ENCODE measurements around the gene ITPR3. TPM values are rescaled to one million over a fixed set of nuclear protein-coding genes. Genes with fewer than 3 reads are reported as not detected.

The ITPR3 gene
- total RNA-seq, 1 donor = 91.2 TPM

DNA sequence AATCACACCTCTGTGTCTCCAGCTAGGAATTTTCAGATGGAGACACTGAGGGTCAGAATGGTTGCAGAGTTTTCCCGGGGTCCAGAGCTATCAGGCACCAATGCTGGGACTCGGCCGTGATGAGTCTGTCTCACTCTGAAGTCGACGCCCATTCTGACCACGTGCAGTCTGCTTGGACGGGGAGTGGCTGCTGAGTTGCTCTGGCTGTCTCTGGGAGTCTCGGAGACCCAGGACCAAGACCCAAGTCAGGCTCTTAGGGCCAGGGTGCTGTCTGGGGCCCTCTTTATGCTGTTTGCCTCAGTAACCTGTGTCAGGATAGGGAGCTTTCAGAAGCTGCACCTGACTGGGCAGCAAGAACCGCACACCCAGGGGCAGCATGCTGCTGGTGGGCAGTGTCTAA is 121.0 kb downstream of the ITPR3 start:
- no peak for DNase-seq (ENCODE audit: low read depth)
- TF ChIP-seq, protein P1, sequence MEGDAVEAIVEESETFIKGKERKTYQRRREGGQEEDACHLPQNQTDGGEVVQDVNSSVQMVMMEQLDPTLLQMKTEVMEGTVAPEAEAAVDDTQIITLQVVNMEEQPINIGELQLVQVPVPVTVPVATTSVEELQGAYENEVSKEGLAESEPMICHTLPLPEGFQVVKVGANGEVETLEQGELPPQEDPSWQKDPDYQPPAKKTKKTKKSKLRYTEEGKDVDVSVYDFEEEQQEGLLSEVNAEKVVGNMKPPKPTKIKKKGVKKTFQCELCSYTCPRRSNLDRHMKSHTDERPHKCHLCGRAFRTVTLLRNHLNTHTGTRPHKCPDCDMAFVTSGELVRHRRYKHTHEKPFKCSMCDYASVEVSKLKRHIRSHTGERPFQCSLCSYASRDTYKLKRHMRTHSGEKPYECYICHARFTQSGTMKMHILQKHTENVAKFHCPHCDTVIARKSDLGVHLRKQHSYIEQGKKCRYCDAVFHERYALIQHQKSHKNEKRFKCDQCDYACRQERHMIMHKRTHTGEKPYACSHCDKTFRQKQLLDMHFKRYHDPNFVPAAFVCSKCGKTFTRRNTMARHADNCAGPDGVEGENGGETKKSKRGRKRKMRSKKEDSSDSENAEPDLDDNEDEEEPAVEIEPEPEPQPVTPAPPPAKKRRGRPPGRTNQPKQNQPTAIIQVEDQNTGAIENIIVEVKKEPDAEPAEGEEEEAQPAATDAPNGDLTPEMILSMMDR (IDR thresholded peaks at IDR 0.05; ENCODE audit: insufficient read depth, low read length) = no peak
- H3K4me3 ChIP-seq (ENCODE audit: low read depth, low read length) = no peak overlapping the region

DNA sequence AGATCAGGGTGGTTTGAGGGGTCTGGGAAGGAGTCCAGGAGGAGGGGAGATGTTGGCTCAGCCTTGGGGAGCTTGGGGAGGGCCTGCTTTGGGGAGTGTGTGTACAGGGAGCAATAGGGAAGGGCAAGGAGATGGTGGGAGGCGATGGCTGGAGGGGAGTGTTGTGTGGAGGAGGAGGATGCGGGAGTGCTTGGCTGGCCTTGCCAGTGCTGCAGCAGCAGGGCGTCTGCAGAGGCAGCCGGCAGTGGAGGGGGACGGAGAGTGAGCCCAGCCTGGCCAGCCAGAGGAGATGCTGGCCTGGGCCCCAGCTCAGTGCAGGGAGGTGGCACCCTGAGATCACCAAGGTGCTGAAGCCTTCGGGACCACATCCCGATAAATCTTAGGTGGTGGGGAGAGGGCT is 121.7 kb downstream of the ITPR3 start:
- TF ChIP-seq, protein P1 (IDR thresholded peaks at IDR 0.05; ENCODE audit: insufficient read depth, low read length) = no peak
- DNase-seq (ENCODE audit: low read depth) = no peak
- H3K4me3 ChIP-seq (ENCODE audit: low read depth, low read length) = no peak overlapping the region

DNA sequence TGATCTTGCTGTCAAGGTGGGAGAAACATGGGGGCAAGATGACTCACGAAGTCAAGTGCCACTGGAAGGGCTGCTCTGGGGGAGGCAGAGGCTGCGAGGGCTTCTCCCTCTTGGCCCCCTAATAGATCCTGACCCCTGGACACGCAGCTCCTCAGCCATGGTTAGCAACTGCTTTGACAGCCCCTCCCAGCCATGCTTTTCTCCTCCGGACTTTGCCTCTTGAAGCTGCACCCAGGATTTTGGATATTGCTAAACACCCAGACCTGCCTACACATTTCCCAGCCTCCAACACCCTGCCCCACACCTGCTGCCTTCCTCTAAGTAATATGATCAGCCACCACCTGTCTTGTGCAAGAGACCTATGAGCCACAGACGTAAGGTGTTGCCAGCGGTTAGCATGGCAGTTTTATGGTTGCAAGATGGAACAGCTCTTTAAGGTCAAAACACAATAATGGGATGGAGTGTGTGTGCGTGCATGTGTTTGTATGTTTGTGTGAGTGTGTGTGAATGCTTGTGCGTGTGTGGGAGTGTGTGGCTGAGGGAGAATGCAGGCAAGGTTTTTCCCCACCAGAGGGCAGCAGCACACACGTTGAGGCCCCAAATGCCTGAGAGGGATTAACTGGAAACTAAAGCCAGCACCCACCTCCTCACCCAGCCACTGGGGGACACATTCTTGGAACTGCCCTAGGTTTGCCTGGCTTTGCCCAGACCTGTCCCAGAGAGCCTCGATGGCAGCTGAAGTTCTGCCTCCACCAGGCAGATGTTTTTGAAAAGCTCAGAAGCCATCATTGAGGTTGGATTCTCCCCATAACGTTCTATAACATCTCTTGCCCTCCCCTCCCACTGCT is 123.1 kb downstream of the ITPR3 start:
- DNase-seq (ENCODE audit: low read depth) = peak; percentile 76
- TF ChIP-seq, protein P1 (IDR thresholded peaks at IDR 0.05; ENCODE audit: insufficient read depth, low read length) = peak; percentile 97
- no peak overlapping the region for H3K4me3 ChIP-seq (ENCODE audit: low read depth, low read length)

DNA sequence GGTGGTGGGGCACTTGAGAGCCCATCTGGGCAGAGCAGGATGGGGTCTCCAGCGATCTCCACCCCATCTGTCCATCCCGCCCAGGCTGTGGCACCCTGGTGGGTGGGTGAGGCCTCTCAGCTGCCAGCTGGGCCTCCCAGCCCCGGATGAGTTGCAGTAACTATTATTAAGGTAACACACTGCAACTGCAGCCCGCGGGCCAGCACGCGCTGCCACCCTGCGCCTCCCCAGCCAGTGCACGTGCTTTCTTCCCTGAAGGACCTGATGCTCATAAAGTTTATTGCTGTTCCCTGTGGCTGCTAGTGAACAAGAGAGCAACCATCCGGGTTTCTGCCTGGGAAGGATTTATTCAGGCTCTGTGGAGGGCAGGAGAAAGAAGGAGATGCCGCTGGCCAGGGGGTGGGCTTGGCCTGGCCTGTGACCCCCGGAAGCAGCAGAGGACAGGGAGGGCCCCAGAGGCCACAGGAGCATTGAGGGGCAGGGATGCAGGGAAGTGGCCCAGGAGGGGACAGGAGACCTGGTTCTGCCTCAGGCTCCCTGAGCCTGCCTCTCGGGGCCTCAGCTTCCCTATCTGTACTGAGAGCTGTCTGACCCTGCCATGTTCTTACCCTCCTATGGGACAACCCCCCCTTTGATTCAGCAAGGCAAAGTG is 123.9 kb downstream of the ITPR3 start:
- no peak for DNase-seq (ENCODE audit: low read depth)
- no peak overlapping the region for H3K4me3 ChIP-seq (ENCODE audit: low read depth, low read length)

DNA sequence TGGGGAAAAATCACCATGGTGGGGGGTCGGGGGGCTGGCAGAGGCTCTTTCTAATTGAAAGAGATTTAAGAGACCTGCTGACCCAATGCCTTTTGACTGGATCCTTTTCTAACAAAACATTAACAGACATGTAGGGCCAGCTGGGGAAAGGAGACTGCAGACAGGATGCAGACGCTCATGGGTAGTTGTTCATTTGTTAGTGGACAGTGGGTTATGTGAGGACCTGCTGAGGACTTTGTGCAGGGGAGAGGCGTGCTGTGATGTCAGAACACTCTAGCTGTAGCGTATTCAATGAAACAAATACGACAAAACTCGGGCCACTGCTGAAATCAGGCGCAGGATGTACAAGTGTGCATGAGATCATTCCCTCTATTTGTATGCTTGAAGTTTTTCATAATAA is 124.4 kb downstream of the ITPR3 start:
- H3K4me3 ChIP-seq (ENCODE audit: low read depth, low read length) = no peak overlapping the region
- no peak for DNase-seq (ENCODE audit: low read depth)
- TF ChIP-seq, protein P1 (IDR thresholded peaks at IDR 0.05; ENCODE audit: insufficient read depth, low read length) = no peak

More for the DNA sequence above, 123.9 kb downstream of the ITPR3 start:
- TF ChIP-seq, protein P1 (IDR thresholded peaks at IDR 0.05; ENCODE audit: insufficient read depth, low read length) = no peak

Small RNA genes within 50 kb of the gene (small RNA-seq; reads per million reads assigned to genes)
- gene MIR3934 = not detected

Other genes with a start within 250 kb of the ITPR3 start
- 49.3 TPM in 1 of 2 replicates, not detected in the other for gene KIFC1, start 229.5 kb upstream of the ITPR3 start, total RNA-seq (ENCODE audit: low replicate concordance)
- 18.9 and 20.9 TPM in 2 replicates for gene PHF1, start 210.3 kb upstream of the ITPR3 start, total RNA-seq (ENCODE audit: low replicate concordance)
- 106 and 522 TPM in 2 replicates for gene CUTA, start 203.2 kb upstream of the ITPR3 start, total RNA-seq (ENCODE audit: low replicate concordance)
- gene SYNGAP1, start 201.3 kb upstream of the ITPR3 start, total RNA-seq (ENCODE audit: low replicate concordance) = 3.3 and 7.6 TPM in 2 replicates
- gene ZBTB9, start 166.7 kb upstream of the ITPR3 start, total RNA-seq (ENCODE audit: low replicate concordance) = 3.8 and 5.5 TPM in 2 replicates
- 5.2 and 9.9 TPM in 2 replicates for gene BAK1, start 41.0 kb upstream of the ITPR3 start, total RNA-seq (ENCODE audit: low replicate concordance)
- 7.0 and 20.2 TPM in 2 replicates for gene UQCC2, start 90.4 kb downstream of the ITPR3 start, total RNA-seq (ENCODE audit: low replicate concordance)
- gene IP6K3, start 125.6 kb downstream of the ITPR3 start, total RNA-seq (ENCODE audit: low replicate concordance) = not detected in 2 replicates
- 31.2 and 75.3 TPM in 2 replicates for gene LEMD2, start 167.8 kb downstream of the ITPR3 start, total RNA-seq (ENCODE audit: low replicate concordance)
- gene MLN, start 182.7 kb downstream of the ITPR3 start, total RNA-seq (ENCODE audit: low replicate concordance) = not detected in 2 replicates